Superior temporal gyrus (tissue), 1 donor: Measurements from ENCODE around the gene PCSK2.
A peak's percentile ranks its signal among the peaks of the same experiment; 100 is the strongest.

Experiments
- DNase-seq: peaks from one replicate; pipeline ENCODE4 v3.0.0-alpha.2; 2016; ENCODE audit errors: extremely low spot score

Gene PCSK2

GRCh38 chr20:17262786-17263185 is 35.9 kb downstream of the PCSK2 start:
- no peak for DNase-seq

GRCh38 chr20:17273717-17274116 is 46.9 kb downstream of the PCSK2 start:
- no peak for DNase-seq

DNA sequence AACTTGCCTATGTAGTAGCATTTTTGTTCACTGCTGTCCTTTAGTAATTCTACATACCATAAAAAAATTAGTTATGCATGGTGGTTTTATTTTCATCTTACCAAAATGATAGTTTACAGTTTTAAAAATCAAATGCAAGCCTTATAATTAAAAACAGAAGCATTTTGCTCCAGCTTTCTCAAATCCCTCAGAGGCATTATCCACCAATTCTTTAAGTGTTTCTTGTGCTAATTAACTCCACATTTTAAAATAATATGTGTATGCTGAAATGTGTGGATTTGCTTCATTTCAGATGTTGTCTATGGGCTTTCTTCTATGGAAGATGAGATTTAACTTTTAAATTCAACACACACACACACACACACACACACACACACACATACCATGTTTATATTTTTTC is 49.3 kb downstream of the PCSK2 start:
- no peak for DNase-seq

GRCh38 chr20:17281478-17281877 is 54.6 kb downstream of the PCSK2 start:
- no peak for DNase-seq

GRCh38 chr20:17282501-17282900 is 55.7 kb downstream of the PCSK2 start:
- DNase-seq, result no peak

GRCh38 chr20:17287503-17287902 is 60.7 kb downstream of the PCSK2 start:
- no peak for DNase-seq

- DNase-seq, result no peak
Observed at GRCh38 chr20:17287998-17288397, 61.2 kb downstream of the PCSK2 start.

DNA sequence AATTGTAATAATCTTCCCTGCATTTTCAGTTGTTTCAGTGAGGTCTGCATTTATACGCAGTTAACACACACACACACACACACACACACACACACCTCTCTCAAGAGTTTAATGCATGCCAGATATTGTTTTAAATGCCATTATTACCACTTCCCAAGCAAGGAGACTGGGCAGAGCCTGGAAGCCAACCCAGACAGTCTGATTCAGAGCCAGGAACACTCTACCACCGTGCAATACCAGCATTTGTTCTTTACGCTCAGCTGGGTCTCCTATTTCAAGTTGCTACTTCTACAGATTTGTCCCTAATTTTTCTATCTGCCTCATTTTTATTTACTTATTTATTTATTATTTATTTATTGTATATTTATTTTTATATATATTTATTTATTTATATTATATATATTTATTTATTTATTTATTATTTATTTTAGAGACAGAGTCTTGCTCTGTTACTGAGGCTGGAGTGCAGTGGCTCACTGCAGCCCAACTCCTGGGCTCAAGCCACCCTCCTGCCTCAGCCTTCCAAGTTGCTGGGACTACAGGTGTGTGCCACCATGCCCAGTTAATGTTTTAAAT is 68.4 kb downstream of the PCSK2 start:
- DNase-seq, result no peak

DNA sequence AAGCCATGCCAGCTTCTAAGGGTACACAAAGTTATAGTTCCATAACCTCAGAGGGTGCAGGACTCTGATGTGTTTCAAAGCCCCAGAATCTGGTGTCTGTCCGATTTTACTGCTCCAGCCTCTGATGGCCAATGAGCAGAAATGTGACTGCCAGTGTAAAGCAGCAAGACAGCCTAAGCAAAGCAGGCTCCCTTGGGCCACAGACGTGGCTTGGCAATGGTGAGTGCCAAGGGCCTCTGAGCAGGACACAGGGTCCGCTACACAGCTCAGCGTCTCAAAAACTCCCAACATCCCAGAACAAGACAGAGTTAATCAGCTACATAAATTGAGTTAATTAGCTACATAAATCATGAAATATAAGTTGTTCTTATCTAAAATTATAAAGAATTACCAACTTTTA is 69.2 kb downstream of the PCSK2 start:
- DNase-seq, result no peak

DNA sequence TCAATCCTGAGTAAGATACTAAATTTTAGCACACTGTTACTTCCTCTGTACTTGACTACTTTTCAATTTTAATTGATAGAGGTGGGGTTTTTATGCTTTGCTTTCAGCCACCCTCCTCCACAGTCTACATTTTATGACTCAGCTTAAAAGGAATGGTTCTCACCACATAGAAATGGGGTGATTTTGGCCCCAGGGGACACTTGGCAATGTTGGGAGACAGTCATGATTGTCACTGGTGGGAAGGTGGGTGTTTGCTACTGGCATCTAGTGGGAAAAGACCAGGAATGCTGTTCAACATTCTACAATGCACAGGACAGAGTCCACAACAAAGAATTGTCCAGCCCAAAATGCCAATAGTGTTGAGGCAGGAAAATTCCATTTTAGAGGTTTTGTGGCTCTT is 71.3 kb downstream of the PCSK2 start:
- DNase-seq, result no peak

DNA sequence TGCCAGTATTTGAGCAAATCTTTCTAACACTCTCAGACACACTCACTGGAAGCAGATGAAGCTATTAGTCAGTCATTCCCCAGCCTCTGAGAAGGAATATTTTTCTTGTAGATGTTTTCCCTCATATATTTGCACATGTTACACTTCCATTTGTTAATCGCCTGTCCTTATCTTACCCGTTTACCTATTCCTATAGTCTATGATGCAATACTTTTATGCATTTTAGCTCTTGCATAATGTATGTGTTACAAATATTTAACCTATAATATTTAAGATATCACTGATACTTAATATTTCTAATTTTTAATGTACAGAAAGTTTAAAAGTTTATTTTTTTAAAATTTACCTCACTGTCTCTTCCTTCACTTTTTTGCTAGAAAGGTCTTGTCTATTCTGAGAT is 71.9 kb downstream of the PCSK2 start:
- DNase-seq, result no peak

DNA sequence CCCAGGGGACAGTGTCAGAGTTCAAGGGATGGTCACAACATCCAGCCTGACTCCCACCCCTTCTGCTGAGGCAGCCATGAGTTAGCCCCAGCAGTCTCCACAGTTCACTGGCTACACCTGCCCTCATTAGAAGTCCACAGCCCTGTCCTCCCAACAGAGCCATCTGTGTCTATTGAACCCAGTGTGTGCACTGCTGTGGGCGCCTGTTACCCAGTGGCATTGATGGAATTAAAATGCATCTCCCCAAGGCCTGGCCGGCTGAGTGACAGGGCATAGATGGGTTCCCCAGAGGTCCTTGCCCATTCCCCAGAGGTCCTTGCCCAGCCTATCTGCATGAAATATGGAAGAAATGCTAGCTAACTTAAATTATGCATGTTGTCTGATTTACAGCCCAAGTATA is 73.3 kb downstream of the PCSK2 start:
- DNase-seq, result no peak

DNA sequence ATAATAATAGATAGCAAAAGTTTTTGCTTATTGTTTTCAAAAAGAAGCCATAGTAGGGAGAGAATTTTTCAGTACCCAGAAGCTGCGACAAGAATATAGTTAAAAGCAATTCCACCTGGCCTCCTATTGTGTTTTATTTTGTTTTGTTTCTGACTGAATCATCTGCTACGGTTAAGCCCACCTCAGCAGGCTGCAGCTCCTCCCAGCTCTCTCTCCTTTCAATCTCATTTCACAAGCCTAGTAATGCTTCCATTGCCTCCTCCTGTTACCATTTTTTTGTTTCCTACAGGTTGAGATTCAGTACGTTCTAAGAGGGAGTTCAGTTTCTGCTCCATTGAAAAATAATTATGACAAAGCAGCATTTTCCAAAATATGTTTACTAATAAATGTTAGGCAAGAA is 77.9 kb downstream of the PCSK2 start:
- no peak for DNase-seq

GRCh38 chr20:17306427-17306826 is 79.6 kb downstream of the PCSK2 start:
- DNase-seq, result no peak

- DNase-seq, result no peak
Observed at GRCh38 chr20:17314264-17314663, 87.4 kb downstream of the PCSK2 start.

DNA sequence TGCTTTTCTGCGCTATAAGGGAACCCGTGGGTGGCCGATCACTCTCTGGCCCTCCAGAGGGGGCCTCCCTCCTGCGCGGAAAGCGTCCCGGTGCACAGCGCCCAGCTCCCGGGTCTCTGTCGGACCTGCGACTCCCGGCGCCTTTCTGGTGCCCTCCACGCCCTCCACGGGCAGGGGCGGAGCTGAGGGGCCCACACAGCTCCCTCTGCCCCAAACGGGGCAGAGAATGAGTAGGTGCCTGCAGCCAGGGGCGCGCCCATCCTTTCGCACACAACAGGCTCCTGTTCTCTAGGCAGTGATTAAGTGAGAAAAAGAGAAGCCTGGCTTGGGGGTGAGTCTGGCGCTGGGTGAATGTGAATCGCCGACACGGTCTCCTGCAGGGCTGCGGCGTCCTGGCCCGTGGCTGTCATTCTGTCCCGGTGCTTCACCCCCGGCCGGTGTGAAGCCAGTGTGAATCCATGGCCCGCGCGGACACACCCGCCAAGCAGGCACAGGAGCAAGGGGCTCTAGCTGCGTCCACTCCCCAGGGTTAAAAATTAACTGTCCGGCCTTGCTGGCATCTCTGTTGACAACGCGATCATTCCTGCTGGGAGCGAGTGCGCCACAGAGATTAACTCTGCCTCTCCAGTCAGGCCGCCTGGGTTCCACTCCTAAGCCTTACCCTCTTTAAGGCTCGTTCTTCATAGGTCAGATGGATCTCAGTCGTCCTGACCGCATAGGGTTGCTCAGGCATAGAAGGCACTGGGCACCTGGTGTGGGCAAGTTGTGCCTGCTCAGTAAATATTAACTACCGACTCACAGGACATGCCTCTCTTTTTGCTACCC is 88.8 kb downstream of the PCSK2 start:
- no peak for DNase-seq

GRCh38 chr20:17316316-17317038 is 89.6 kb downstream of the PCSK2 start:
- DNase-seq, result no peak

- DNase-seq, result no peak
Observed at GRCh38 chr20:17317341-17317740, 90.5 kb downstream of the PCSK2 start.

DNA sequence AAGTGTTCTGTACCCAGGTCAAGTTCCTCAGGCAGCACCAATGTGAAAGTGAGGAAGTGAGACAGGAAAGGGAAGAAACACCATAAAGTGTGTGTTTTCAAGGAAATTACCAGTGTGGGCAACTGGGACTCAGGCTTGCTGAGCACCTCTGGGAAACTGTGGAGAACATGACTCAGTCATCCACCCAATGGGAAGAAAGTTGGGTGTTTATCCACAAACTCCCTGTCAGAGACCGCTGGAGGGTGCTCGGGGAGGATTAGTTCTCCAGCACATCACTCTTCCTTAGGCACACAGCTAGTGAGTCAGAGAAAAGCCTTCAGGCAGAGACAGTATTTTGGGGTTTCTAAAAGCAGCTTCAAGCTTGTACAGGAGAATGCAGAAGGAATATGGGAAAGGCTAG is 93.6 kb downstream of the PCSK2 start:
- DNase-seq, result peak; percentile 49

DNA sequence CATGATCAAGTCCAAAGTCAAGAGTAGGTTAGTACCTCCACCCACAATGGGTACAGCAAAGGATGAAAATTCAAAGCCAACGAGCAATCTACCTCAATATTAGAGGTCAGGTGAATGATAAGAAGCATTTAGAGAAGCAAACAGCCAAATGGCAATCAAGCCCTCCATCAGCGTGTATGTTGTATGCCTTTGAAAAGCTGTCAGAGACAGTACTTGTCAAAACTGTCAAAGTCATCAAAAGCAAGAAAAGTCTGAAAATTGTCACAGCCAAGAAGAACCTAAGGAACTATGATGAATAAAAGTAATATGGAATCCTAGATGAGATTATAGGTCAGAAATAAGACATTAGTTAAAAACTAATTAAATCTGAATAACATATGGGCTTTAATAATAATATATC is 99.3 kb downstream of the PCSK2 start:
- no peak for DNase-seq

DNA sequence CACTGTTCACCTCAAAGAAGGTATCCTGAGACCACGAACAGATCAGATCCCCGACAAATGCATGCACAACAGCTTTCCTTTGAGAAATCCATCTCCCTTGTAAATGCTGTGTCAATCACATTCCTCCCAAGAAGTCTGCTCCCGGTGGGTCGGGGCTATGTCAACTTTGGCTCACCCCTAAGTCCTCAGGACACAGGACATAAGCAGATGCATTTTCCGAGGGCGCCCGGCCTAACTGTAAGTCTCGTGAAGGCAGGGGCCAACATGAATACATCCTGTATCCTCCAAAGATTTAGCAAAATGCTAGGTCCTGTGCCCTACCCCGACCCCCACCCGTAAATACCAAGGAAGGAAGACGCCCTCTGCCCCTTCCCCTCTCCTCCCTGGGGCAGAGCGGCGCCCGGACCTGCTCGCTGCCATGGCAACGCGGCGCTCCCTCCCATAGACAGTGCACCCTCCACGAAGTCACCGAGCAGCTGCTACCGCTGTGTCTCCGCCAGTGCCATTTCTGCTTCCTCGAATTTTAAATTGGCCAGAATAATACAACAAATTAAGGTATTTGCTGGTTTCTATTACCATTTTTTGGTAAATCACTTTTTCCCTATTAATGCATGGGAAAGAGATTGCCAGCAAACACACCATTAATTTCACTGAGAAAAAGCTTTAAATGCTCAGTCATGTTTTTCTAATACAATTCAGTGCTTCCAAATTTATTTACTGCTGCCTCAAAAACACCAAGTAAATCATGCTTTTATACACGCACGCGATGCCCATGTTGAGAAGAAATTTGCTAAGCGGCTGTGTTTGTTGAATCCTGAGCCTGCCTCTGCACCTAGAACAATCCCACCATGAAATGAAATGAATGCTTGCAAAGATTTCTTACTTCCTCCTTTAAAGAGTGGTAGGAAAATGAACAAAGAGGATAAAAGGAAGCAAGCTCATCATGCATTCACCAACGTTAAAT is 100.6 kb downstream of the PCSK2 start:
- no peak for DNase-seq

GRCh38 chr20:17334932-17335331 is 108.1 kb downstream of the PCSK2 start:
- DNase-seq, result no peak
